ENCODE measurements around the gene YARS2. TPM values are rescaled to one million over a fixed set of nuclear protein-coding genes. Genes with fewer than 3 reads are reported as not detected.
"Not testable (repeated sequence)": the region's sequence is repeated elsewhere in the genome, so short reads cannot be mapped to it uniquely, and the experiment has no call there.

YARS2 gene
- total RNA-seq, 1 donor from 2014 or later: 11.6 TPM

GRCh38 chr12:32736445-32736844, 19.3 kb downstream of the YARS2 start:
- Histone ChIP-seq H3K27ac (replicated peaks) (no peak overlapping the region), H3K4me1 (peaks cover 31% of the 10 kb centered on the region), H3K4me3 (no peak overlapping the region), H3K27me3 (ENCODE audit: low read depth) (no peaks in the 10 kb centered on the region), H3K36me3 (peaks cover 91% of the 10 kb centered on the region), H3K9me3 (replicated peaks) (no peaks in the 10 kb centered on the region)
- intact Hi-C loops (cut with micrococcal nuclease): no loop called here
- no peak for DNase-seq
- TF ChIP-seq, protein P1, sequence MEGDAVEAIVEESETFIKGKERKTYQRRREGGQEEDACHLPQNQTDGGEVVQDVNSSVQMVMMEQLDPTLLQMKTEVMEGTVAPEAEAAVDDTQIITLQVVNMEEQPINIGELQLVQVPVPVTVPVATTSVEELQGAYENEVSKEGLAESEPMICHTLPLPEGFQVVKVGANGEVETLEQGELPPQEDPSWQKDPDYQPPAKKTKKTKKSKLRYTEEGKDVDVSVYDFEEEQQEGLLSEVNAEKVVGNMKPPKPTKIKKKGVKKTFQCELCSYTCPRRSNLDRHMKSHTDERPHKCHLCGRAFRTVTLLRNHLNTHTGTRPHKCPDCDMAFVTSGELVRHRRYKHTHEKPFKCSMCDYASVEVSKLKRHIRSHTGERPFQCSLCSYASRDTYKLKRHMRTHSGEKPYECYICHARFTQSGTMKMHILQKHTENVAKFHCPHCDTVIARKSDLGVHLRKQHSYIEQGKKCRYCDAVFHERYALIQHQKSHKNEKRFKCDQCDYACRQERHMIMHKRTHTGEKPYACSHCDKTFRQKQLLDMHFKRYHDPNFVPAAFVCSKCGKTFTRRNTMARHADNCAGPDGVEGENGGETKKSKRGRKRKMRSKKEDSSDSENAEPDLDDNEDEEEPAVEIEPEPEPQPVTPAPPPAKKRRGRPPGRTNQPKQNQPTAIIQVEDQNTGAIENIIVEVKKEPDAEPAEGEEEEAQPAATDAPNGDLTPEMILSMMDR (IDR thresholded peaks at IDR 0.05; ENCODE audit: borderline replicate concordance): no peak

DNA sequence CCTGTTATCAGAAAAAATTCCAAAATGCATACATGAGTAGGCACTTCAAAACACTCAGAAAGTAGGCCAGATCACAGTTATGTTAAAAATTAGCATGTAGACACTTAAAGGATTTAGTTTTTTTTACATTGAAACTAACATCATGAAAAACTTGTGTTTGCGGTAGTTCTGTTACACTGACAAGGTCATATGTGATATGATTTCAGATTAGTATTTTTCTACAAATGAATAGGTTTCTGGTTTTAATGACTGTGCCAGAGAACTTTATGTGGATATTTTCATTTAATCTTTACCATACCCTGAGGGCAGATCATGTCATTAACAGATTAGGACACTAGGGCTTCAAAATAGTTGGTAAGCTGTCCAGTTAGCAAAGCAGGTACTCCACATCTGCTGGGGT, 20.7 kb downstream of the YARS2 start:
- H3K36me3 ChIP-seq: peaks cover 91% of the 10 kb centered on the region
- peaks cover 31% of the 10 kb centered on the region for H3K4me1 ChIP-seq

GRCh38 chr12:32727237-32727636, 28.5 kb downstream of the YARS2 start:
- TF ChIP-seq, protein P1 (IDR thresholded peaks at IDR 0.05; ENCODE audit: borderline replicate concordance): no peak
- no peak overlapping the region for H3K27ac ChIP-seq (replicated peaks)
- no peaks in the 10 kb centered on the region for H3K9me3 ChIP-seq (replicated peaks)
- no peak for DNase-seq
- peaks cover 86% of the 10 kb centered on the region for H3K36me3 ChIP-seq
- H3K4me1 ChIP-seq: no peaks in the 10 kb centered on the region
- intact Hi-C loops (cut with micrococcal nuclease): no loop called here
- no peak overlapping the region for H3K4me3 ChIP-seq
- no peaks in the 10 kb centered on the region for H3K27me3 ChIP-seq (ENCODE audit: low read depth)

More for the DNA sequence above, 20.7 kb downstream of the YARS2 start:
- Histone ChIP-seq H3K9me3 (replicated peaks) (no peaks in the 10 kb centered on the region), H3K27me3 (ENCODE audit: low read depth) (no peaks in the 10 kb centered on the region), H3K4me3 (no peak overlapping the region), H3K27ac (replicated peaks) (no peak overlapping the region)
- DNase-seq: no peak
- TF ChIP-seq, protein P1 (IDR thresholded peaks at IDR 0.05; ENCODE audit: borderline replicate concordance): no peak
- intact Hi-C loops (cut with micrococcal nuclease): no loop called here

- intact Hi-C loops (cut with micrococcal nuclease): no loop called here
- H3K27ac ChIP-seq (replicated peaks): no peak overlapping the region
- no peak for DNase-seq
- peaks cover 86% of the 10 kb centered on the region for H3K36me3 ChIP-seq
- TF ChIP-seq, protein P1 (IDR thresholded peaks at IDR 0.05; ENCODE audit: borderline replicate concordance): no peak
- H3K4me1 ChIP-seq: no peaks in the 10 kb centered on the region
- no peak overlapping the region for H3K4me3 ChIP-seq
- H3K27me3 ChIP-seq (ENCODE audit: low read depth): no peaks in the 10 kb centered on the region
- no peaks in the 10 kb centered on the region for H3K9me3 ChIP-seq (replicated peaks)
Observed at GRCh38 chr12:32726286-32726685, 29.4 kb downstream of the YARS2 start.

- H3K4me1 ChIP-seq; H3K9me3 ChIP-seq (replicated peaks); DNase-seq; H3K4me3 ChIP-seq; H3K27ac ChIP-seq (replicated peaks); H3K27me3 ChIP-seq (ENCODE audit: low read depth); intact Hi-C loops (cut with micrococcal nuclease): not testable (repeated sequence)
- peaks cover 86% of the 10 kb centered on the region for H3K36me3 ChIP-seq
Observed at GRCh38 chr12:32725308-32725707, 30.4 kb downstream of the YARS2 start.

DNA sequence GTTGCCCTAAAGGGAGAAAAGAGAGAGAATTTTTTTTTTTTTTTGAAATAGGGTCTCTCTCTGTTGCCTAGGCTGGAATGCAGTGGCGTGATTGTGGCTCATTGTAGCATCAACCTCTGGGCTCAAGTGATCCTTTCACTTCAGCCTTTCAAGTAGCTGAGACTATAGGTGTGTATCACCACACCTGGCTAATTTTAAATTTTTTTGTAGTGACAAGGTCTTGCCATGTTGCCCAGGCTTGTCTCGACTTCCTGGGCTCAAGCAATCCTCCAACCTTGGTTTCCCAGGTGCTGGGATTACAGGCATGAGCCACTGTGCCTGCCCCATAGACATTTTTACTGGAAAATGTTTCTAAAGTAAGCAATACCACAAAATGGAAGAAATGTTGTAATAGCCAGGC, 36.8 kb downstream of the YARS2 start:
- H3K27ac ChIP-seq (replicated peaks): no peak overlapping the region
- no peaks in the 10 kb centered on the region for H3K4me1 ChIP-seq
- no peaks in the 10 kb centered on the region for H3K27me3 ChIP-seq (ENCODE audit: low read depth)
- no peaks in the 10 kb centered on the region for H3K9me3 ChIP-seq (replicated peaks)
- intact Hi-C loops (cut with micrococcal nuclease): no loop called here
- DNase-seq: no peak
- no peak overlapping the region for H3K4me3 ChIP-seq
- TF ChIP-seq, protein P1 (IDR thresholded peaks at IDR 0.05; ENCODE audit: borderline replicate concordance): no peak
- peaks cover 69% of the 10 kb centered on the region for H3K36me3 ChIP-seq

Data from left ventricle myocardium inferior (tissue), 1 donor.